ENCODE measurements around the gene AMIGO1. TPM values are rescaled to one million over a fixed set of nuclear protein-coding genes. Genes with fewer than 3 reads are reported as not detected.

AMIGO1 gene
- total RNA-seq, 3 donors from 2014 or later (not counting 1 experiment from before 2014, with no cell fraction given): 5.0 to 10.7 (median 7.8) TPM

DNA sequence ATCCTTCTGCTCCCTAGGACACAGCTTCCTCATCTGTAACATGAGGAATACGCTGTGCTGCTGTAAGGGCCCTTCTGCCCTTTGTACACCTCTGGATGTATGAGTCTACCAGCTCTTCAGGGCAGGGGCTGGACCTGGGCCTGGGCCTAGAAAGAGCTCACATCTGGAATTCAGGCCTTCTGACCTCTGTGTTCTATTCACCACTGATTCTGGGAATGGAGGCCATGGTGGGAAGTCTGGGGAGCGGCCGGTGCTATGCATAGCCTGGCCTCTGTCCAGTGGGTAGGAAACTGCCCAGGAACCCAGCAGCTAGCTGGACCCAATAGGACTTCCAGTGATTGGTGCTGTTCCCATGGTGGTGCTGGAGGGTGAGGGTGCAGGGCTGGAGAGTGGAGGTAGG, 19.2 kb upstream of the AMIGO1 start:
- Mint-ChIP-seq H3K9me3 (no peaks in the 10 kb centered on the region), H3K4me1 (peaks cover 7 to 16% of the 10 kb centered on the region in 2 donors), H3K27me3 (ENCODE audit: low read depth in 2 of 2) (peaks cover 0 to 4% of the 10 kb centered on the region in 2 donors), H3K4me3 (no peak overlapping the region), H3K27ac (no peak overlapping the region), H3K36me3 (no peaks in the 10 kb centered on the region)
- WGBS (ENCODE audit: insufficient coverage): 98% methylated on average over 3 of the region's 3 CpGs
- intact Hi-C loops (cut with micrococcal nuclease): no loop called here
- DNase-seq (no peak), ATAC-seq (no peak)
- Histone ChIP-seq H3K36me3 (ENCODE audit: control insufficient read depth, insufficient read depth, low read length) (no peaks in the 10 kb centered on the region), H3K9me3 (ENCODE audit: control insufficient read depth, insufficient read depth, low read length) (no peaks in the 10 kb centered on the region), H3K27ac (ENCODE audit: low read length) (no peak overlapping the region), H3K4me1 (ENCODE audit: control insufficient read depth, insufficient read depth, low read length) (peaks cover 14% of the 10 kb centered on the region), H3K4me3 (ENCODE audit: low read length) (no peak overlapping the region), H3K27me3 (ENCODE audit: control insufficient read depth, insufficient read depth, low read length) (no peaks in the 10 kb centered on the region)
- TF ChIP-seq, protein P1, sequence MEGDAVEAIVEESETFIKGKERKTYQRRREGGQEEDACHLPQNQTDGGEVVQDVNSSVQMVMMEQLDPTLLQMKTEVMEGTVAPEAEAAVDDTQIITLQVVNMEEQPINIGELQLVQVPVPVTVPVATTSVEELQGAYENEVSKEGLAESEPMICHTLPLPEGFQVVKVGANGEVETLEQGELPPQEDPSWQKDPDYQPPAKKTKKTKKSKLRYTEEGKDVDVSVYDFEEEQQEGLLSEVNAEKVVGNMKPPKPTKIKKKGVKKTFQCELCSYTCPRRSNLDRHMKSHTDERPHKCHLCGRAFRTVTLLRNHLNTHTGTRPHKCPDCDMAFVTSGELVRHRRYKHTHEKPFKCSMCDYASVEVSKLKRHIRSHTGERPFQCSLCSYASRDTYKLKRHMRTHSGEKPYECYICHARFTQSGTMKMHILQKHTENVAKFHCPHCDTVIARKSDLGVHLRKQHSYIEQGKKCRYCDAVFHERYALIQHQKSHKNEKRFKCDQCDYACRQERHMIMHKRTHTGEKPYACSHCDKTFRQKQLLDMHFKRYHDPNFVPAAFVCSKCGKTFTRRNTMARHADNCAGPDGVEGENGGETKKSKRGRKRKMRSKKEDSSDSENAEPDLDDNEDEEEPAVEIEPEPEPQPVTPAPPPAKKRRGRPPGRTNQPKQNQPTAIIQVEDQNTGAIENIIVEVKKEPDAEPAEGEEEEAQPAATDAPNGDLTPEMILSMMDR (IDR thresholded peaks at IDR 0.05): no peak

- DNase-seq: no peak
- H3K4me1 ChIP-seq (ENCODE audit: control insufficient read depth, insufficient read depth, low read length): peaks cover 14% of the 10 kb centered on the region
- no peak overlapping the region for H3K27ac Mint-ChIP-seq
- H3K4me1 Mint-ChIP-seq: peaks cover 7 to 16% of the 10 kb centered on the region in 2 donors
- H3K9me3 ChIP-seq (ENCODE audit: control insufficient read depth, insufficient read depth, low read length): no peaks in the 10 kb centered on the region
- no peaks in the 10 kb centered on the region for H3K9me3 Mint-ChIP-seq
- no peaks in the 10 kb centered on the region for H3K36me3 ChIP-seq (ENCODE audit: control insufficient read depth, insufficient read depth, low read length)
- TF ChIP-seq, protein P1 (IDR thresholded peaks at IDR 0.05): no peak
- no peak overlapping the region for H3K27ac ChIP-seq (ENCODE audit: low read length)
- ATAC-seq: no peak
- H3K4me3 ChIP-seq (ENCODE audit: low read length): no peak overlapping the region
- no peak overlapping the region for H3K4me3 Mint-ChIP-seq
- H3K27me3 ChIP-seq (ENCODE audit: control insufficient read depth, insufficient read depth, low read length): no peaks in the 10 kb centered on the region
- 86% methylated on average over 9 of the region's 9 CpGs for WGBS (ENCODE audit: insufficient coverage)
- no peaks in the 10 kb centered on the region for H3K36me3 Mint-ChIP-seq
- peaks cover 1 to 4% of the 10 kb centered on the region in 2 donors for H3K27me3 Mint-ChIP-seq (ENCODE audit: low read depth in 2 of 2)
- intact Hi-C loops (cut with micrococcal nuclease): no loop called here
These were observed 18.5 kb upstream of the AMIGO1 start for GRCh38 chr1:109527846-109528695.

- no peak for DNase-seq
- 81% methylated on average over 14 of the region's 14 CpGs for WGBS (ENCODE audit: insufficient coverage)
- Histone ChIP-seq H3K27ac (ENCODE audit: low read length) (no peak overlapping the region), H3K4me3 (ENCODE audit: low read length) (no peak overlapping the region), H3K4me1 (ENCODE audit: control insufficient read depth, insufficient read depth, low read length) (peaks cover 6% of the 10 kb centered on the region), H3K36me3 (ENCODE audit: control insufficient read depth, insufficient read depth, low read length) (no peaks in the 10 kb centered on the region), H3K27me3 (ENCODE audit: control insufficient read depth, insufficient read depth, low read length) (no peaks in the 10 kb centered on the region), H3K9me3 (ENCODE audit: control insufficient read depth, insufficient read depth, low read length) (no peaks in the 10 kb centered on the region)
- H3K4me3 Mint-ChIP-seq: no peak overlapping the region
- peaks cover 8 to 9% of the 10 kb centered on the region in 2 donors for H3K27me3 Mint-ChIP-seq (ENCODE audit: low read depth in 2 of 2)
- intact Hi-C loops (cut with micrococcal nuclease): no loop called here
- H3K9me3 Mint-ChIP-seq: no peaks in the 10 kb centered on the region
- H3K4me1 Mint-ChIP-seq: peaks cover 2 to 9% of the 10 kb centered on the region in 2 donors
- no peak for ATAC-seq
- H3K27ac Mint-ChIP-seq: no peak overlapping the region
- TF ChIP-seq, protein P1 (IDR thresholded peaks at IDR 0.05): no peak
- no peaks in the 10 kb centered on the region for H3K36me3 Mint-ChIP-seq
These were observed 17.7 kb upstream of the AMIGO1 start for GRCh38 chr1:109527098-109527811.
